ENCODE data around the gene CTSE. TPM values are rescaled to one million over a fixed set of nuclear protein-coding genes. Genes with fewer than 3 reads are reported as not detected.

CTSE gene
- total RNA-seq, 4 donors from 2014 or later = 3.6 to 8.1 (median 3.6) TPM; not detected in 1

DNA sequence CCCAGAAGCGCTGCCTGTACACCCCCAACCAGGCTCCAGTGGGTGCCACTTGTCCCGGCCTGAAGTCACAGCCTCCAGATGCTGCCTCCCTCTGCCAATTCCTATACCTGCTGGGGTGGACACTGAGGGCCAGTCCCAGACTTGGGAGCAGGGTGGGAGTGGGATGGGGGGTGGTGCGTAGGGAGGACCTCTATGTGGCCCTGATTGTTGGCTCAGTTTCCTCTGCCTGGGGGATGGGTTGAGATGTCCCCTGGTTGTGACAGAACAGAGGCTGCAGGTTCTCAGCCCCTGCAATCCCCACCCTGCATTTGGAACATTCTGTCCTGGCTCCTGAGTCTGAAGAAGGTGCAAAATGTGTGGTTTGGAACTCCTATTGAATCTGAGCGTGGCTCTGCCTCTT lies 47.7 kb downstream of the CTSE start:
- Histone ChIP-seq H3K4me3 (no peak overlapping the region), H3K36me3 (no peaks in the 10 kb centered on the region), H3K9me3 (no peaks in the 10 kb centered on the region), H3K27me3 (no peaks in the 10 kb centered on the region), H3K27ac (no peak overlapping the region), H3K4me1 (no peaks in the 10 kb centered on the region)
- TF ChIP-seq CTCF (IDR thresholded peaks at IDR 0.05) = no peak
- TF ChIP-seq POLR2A (IDR thresholded peaks at IDR 0.05) = no peak
- no peak for DNase-seq

DNA sequence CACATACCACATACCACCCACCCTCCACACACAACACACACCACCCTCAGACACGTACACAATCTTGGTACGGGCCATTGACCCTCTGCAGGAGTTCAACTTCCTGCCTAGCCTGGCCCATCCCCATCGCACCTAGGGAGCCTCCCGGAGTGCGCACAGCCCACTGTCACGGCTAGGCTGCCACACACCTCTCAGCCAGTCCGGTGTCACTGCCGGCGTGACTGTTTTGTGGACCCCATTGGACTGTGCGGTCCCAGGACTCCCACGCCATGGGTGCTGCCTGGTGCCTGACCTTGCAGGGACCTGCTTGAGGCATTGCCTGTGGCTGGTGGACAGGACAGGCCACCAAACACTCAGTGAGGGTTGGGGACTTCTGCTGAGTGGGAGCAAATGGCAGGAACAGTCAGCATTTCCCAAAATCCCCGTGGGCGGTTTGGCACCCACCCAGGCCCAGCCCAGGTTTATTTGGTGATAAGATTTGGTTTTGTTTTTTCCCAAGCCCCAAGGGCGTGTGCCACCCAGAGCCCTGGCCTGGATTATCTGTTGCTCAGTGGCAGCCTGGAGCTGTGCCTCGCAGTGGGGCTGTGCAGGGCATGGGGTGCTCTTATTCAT lies 48.2 kb downstream of the CTSE start:
- Histone ChIP-seq H3K4me3 (no peak overlapping the region), H3K36me3 (no peaks in the 10 kb centered on the region), H3K4me1 (no peaks in the 10 kb centered on the region), H3K9me3 (no peaks in the 10 kb centered on the region), H3K27ac (no peak overlapping the region), H3K27me3 (no peaks in the 10 kb centered on the region)
- DNase-seq = no peak
- TF ChIP-seq CTCF (IDR thresholded peaks at IDR 0.05) (no peak), POLR2A (IDR thresholded peaks at IDR 0.05) (no peak)

DNA sequence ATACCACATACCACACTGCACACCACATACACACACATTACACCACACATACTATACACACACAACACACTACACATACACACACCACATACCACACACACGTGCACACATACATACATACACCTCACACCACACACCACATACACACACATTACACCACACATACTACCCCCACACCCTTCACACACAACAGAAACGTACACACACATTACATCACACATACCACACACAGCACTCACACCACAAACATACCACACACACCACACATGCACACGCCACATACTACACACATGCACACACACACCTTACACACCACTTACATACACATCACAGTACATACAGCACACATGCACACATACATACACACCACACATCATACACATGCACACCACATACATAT lies 49.0 kb downstream of the CTSE start:
- Histone ChIP-seq H3K4me1 (no peaks in the 10 kb centered on the region), H3K36me3 (no peaks in the 10 kb centered on the region), H3K27me3 (no peaks in the 10 kb centered on the region), H3K27ac (no peak overlapping the region), H3K4me3 (no peak overlapping the region), H3K9me3 (no peaks in the 10 kb centered on the region)
- TF ChIP-seq CTCF (IDR thresholded peaks at IDR 0.05) (no peak), POLR2A (IDR thresholded peaks at IDR 0.05) (no peak)
- no peak for DNase-seq

- no peaks in the 10 kb centered on the region for H3K4me1 ChIP-seq
- H3K9me3 ChIP-seq = no peaks in the 10 kb centered on the region
- no peak for TF ChIP-seq CTCF (IDR thresholded peaks at IDR 0.05)
- TF ChIP-seq POLR2A (IDR thresholded peaks at IDR 0.05) = no peak
- H3K27me3 ChIP-seq = no peaks in the 10 kb centered on the region
- no peaks in the 10 kb centered on the region for H3K36me3 ChIP-seq
- H3K4me3 ChIP-seq = no peak overlapping the region
- no peak for DNase-seq
- H3K27ac ChIP-seq = no peak overlapping the region
Measured at GRCh38 chr1:205973377-205974232, 50.1 kb downstream of the CTSE start.

DNA sequence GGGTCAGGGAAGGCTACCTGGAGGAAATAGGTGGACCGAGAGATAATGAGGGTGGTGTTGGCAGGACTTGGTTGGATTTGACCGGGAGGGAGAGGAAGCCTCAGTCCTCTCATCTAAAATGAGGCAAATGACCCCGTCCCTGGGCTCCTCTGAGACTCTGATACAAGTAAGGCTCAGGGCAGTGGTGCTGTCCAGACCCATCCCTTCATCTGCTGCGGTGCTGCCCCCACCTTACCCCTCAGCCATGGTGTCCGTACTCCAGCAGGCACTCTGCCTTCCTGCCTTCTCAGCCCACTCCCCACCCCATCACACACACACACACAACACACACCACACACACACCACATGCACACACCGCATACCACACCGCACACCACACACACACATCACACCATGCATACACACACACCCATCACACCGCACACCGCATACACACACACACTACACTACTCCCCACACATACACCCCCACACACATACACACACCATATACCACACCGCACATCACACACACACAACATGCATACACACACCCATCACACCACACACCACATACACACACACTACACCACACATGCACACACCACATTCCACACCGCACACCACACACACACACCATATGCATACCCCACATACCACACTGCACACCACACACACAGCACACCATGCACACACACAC lies 51.1 kb downstream of the CTSE start:
- DNase-seq = no peak
- Histone ChIP-seq H3K4me1 (no peaks in the 10 kb centered on the region), H3K36me3 (no peaks in the 10 kb centered on the region), H3K27me3 (no peaks in the 10 kb centered on the region), H3K9me3 (no peaks in the 10 kb centered on the region), H3K4me3 (no peak overlapping the region), H3K27ac (no peak overlapping the region)
- no peak for TF ChIP-seq POLR2A (IDR thresholded peaks at IDR 0.05)
- TF ChIP-seq CTCF (IDR thresholded peaks at IDR 0.05) = no peak
